Adrenal gland (tissue), 12 donors: ENCODE measurements around the gene ATP6V0C. TPM values are rescaled to one million over a fixed set of nuclear protein-coding genes. Genes with fewer than 3 reads are reported as not detected.
"Not testable (repeated sequence)": the region's sequence is repeated elsewhere in the genome, so short reads cannot be mapped to it uniquely, and the experiment has no call there.

Source experiments
- DNase-seq, 7 donors: peaks; one replicate each; pipeline ENCODE4 v3.0.0-alpha.2; 2019 to 2020
- H3K27ac ChIP-seq, 5 donors: fragments of 200-600 bp; sonication (generic) in 4 of 5; 1 replicate in 3 of 5; 2 replicates in 2 of 5; pipeline versions ENCODE4 v1.5.1 to v1.8.0; 2016 to 2020; ENCODE audit warnings: mild to moderate bottlenecking in 1 of 5
- H3K27me3 ChIP-seq: fragments of 200-600 bp; 2 replicates; pipeline ENCODE4 v1.8.0; 2021
- H3K36me3 ChIP-seq, 2 donors: fragments of 200-600 bp; replicated peaks in 1 of 2; 1 replicate in 1 of 2; 2 replicates in 1 of 2; pipeline versions ENCODE4 v1.5.1 to v1.8.0; 2018 to 2022
- H3K4me1 ChIP-seq, 2 donors: fragments of 200-600 bp; replicated peaks in 1 of 2; 1 replicate in 1 of 2; 2 replicates in 1 of 2; pipeline versions ENCODE4 v1.5.1 to v1.8.0; 2018 to 2021
- H3K4me3 ChIP-seq, 4 donors: fragments of 200-600 bp; sonication (generic) in 3 of 4; one replicate each; pipeline ENCODE4 v1.5.1; 2016 to 2018
- H3K9me3 ChIP-seq, 3 donors: fragments of 200-600 bp; sonication (generic) in 1 of 3; replicated peaks in 1 of 3; 1 replicate in 2 of 3; 2 replicates in 1 of 3; pipeline versions ENCODE4 v1.5.1 to v1.8.0; 2016 to 2021
- CTCF ChIP-seq, 6 experiments: fragments of 450-650 bp in 4 of 6; fragments of 200-600 bp in 2 of 6; sonication (generic) in 1 of 6; IDR thresholded peaks; 1 replicate in 5 of 6; 2 replicates in 1 of 6; pipeline versions ENCODE4 v1.5.1 to v1.8.0; 2016 to 2021; ENCODE audit warnings: antibody characterized with exemption in 6 of 6, mild to moderate bottlenecking in 2 of 6, moderate library complexity in 1 of 6
- POLR2A ChIP-seq, 2 donors: fragments of 450-650 bp; IDR thresholded peaks; one replicate each; pipeline ENCODE4 v1.6.1; 2017; ENCODE audit warnings: antibody characterized with exemption in 2 of 2, mild to moderate bottlenecking in 2 of 2, moderate library complexity in 1 of 2
- WGBS, 4 donors: extraction: QIAGEN DNeasy Blood & Tissue Kit in 2 of 4; methylation state at CpG; one replicate each; pipeline versions ENCODE4 v1.1.5 to v1.1.7; 2013 to 2017; 5-methylcytosine and 5-hydroxymethylcytosine counted together
- intact Hi-C, 2 donors: fragments of 100-400 bp; cut with DNase I; formaldehyde crosslinking; loops; one replicate each; pipeline versions ENCODE4 v1.14.1 to v1.15.0; 2022 to 2023
- polyA plus RNA-seq, 3 donors: library from polyadenylated mRNA; stranded (reverse); fragments of 200-250 nt in 2 of 3; fragments of 350-450 nt in 1 of 3; fragmentation: Illumina TruSeq in 1 of 3; extraction: RNeasy Lipid Tissue Mini Kit (QIAGEN cat#74804) in 1 of 3; gene quantifications; one replicate each; pipeline ENCODE4 v1.2.3, GENCODE V29; 2013 to 2014
- total RNA-seq, 9 donors: library from RNA; depleted of rRNA in 4 of 9; stranded (reverse); fragments of >200 nt in 4 of 9; fragments of 120-200 nt in 1 of 9; fragmentation: NEBNext Ultra II Directional in 1 of 9; extraction: Animal tissue kit (Norgen Biotek cat#: 25700) in 1 of 9; gene quantifications; one replicate each; pipeline versions ENCODE4 v1.1.0 to v1.2.4, GENCODE V29; 2013 to 2023
- donor health status: healthy with polysubstance abuse.
- donor health status: Bipolar disorder and iron deficiency.
- donor health status: DM: yes; HTN: yes; CAD: no.
- donor health status: DM: no; HTN: no; CAD: no.
- donor health status: DM: no; HTN: no; CAD: no.
- donor health status: DM: yes; HTN: yes; CAD: no.

The ATP6V0C gene
- total and polyA plus RNA-seq, 12 donors, result 26.5 to 318 (median 133) TPM

GRCh38 chr16:2478279-2478678, 35.5 kb upstream of the ATP6V0C start:
- 80 to 89% (median 86%) methylated on average over 8 of the region's 8 CpGs for WGBS, 4 donors
- Histone ChIP-seq H3K9me3 (no peaks in the 10 kb centered on the region), H3K27me3 (no peaks in the 10 kb centered on the region), H3K4me1 (peaks cover 12 to 28% of the 10 kb centered on the region in 2 donors), H3K27ac (no peak overlapping the region), H3K4me3 (no peak overlapping the region), H3K36me3 (no peaks in the 10 kb centered on the region)
- TF ChIP-seq CTCF (IDR thresholded peaks at IDR 0.05) (no peak), POLR2A (IDR thresholded peaks at IDR 0.05) (no peak)
- no peak for DNase-seq
- intact Hi-C loops, result no loop called here

- intact Hi-C loops, H3K27me3 ChIP-seq, H3K4me3 ChIP-seq, DNase-seq, H3K9me3 ChIP-seq, H3K36me3 ChIP-seq, H3K27ac ChIP-seq: not testable (repeated sequence)
- WGBS, 4 donors, result 92 to 97% (median 95%) methylated on average over 10 of the region's 10 CpGs
- H3K4me1 ChIP-seq, result peaks cover 5 to 16% of the 10 kb centered on the region in 2 donors
Observed at GRCh38 chr16:2479996-2480395, 33.8 kb upstream of the ATP6V0C start.

- intact Hi-C loops, result no loop called here
Observed at GRCh38 chr16:2480948-2481347, 32.8 kb upstream of the ATP6V0C start.

GRCh38 chr16:2481676-2482075, 32.1 kb upstream of the ATP6V0C start:
- DNase-seq, result no peak
- Histone ChIP-seq H3K36me3 (no peaks in the 10 kb centered on the region), H3K27ac (no peak overlapping the region)

More at GRCh38 chr16:2480948-2481347, 32.8 kb upstream of the ATP6V0C start:
- H3K27me3 ChIP-seq, result no peaks in the 10 kb centered on the region
- TF ChIP-seq CTCF (IDR thresholded peaks at IDR 0.05) (no peak), POLR2A (IDR thresholded peaks at IDR 0.05) (no peak)
- DNase-seq, result no peak
- H3K4me3 ChIP-seq, result no peak overlapping the region
- WGBS, 4 donors, result 89 to 92% (median 90%) methylated on average over 6 to 12 of the region's 12 CpGs
- H3K27ac ChIP-seq, result no peak overlapping the region
- no peaks in the 10 kb centered on the region for H3K9me3 ChIP-seq
- H3K36me3 ChIP-seq, result no peaks in the 10 kb centered on the region
- peaks cover 0 to 10% of the 10 kb centered on the region in 2 donors for H3K4me1 ChIP-seq

More at GRCh38 chr16:2481676-2482075, 32.1 kb upstream of the ATP6V0C start:
- peaks cover 0 to 3% of the 10 kb centered on the region in 2 donors for H3K4me1 ChIP-seq
- no peak overlapping the region for H3K4me3 ChIP-seq
- H3K27me3 ChIP-seq, result no peaks in the 10 kb centered on the region
- 69 to 90% (median 77%) methylated on average over 3 to 7 of the region's 7 CpGs for WGBS, 4 donors
- no peaks in the 10 kb centered on the region for H3K9me3 ChIP-seq
- no peak for TF ChIP-seq CTCF (IDR thresholded peaks at IDR 0.05)
- TF ChIP-seq POLR2A (IDR thresholded peaks at IDR 0.05), result no peak
- intact Hi-C loops, result no loop called here
